Measurements from ENCODE around the gene ZNF217. TPM values are rescaled to one million over a fixed set of nuclear protein-coding genes. Genes with fewer than 3 reads are reported as not detected.

ZNF217 gene
- total and polyA plus RNA-seq, 2 of the 8 experiments (the other 6 are each of a cell fraction or from before 2014, with no cell fraction given) = 15.3 to 87.9 TPM

DNA sequence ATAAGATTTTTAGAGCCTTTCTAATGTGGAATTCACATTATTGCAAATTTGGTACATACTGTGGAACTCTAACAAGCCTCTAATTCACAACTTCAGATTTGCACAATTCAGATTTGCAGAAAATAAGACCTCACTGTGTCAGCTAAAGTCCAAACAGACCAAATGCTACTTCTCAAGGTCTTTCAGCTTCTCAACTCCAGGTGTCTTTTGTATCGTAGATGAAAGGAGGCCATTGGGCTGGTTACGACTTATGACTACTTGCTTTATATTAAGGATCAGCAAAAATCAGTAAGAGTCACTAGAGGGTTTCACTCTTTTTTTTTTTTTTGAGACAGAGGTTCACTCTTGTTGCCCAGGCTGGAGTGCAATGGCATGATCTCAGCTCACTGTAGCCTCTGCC, 37.8 kb downstream of the ZNF217 start:
- no peak for FAIRE-seq
- no peaks in the 10 kb centered on the region for H3K4me1 ChIP-seq (replicated peaks in 1 of 4; ENCODE audit: control insufficient read depth in 3 of 4, insufficient read depth in 4 of 4, low read length in 3 of 4)

More for the DNA sequence above, 37.8 kb downstream of the ZNF217 start:
- H3K27me3 ChIP-seq (replicated peaks in 1 of 4; ENCODE audit: control insufficient read depth in 3 of 4, extremely low read depth in 1 of 4, insufficient read depth in 3 of 4, low read length in 3 of 4) = no peaks in the 10 kb centered on the region
- H3K27ac ChIP-seq (ENCODE audit: low read depth, low read length) = no peak overlapping the region
- H2BK12ac ChIP-seq (ENCODE audit: low read depth, low read length) = no peak overlapping the region
- no peaks in the 10 kb centered on the region for H3K36me3 ChIP-seq (ENCODE audit: control insufficient read depth in 2 of 4, insufficient read depth in 4 of 4, low read length in 3 of 4)
- H3K79me1 ChIP-seq (ENCODE audit: low read depth, low read length) = no peaks in the 10 kb centered on the region
- H3K23ac ChIP-seq (ENCODE audit: insufficient read length) = no peak overlapping the region
- CTCF ChIA-PET (ENCODE audit: partially characterized antibody) = no interaction called here
- 97% methylated on average over 2 of the region's 2 CpGs; no CpG with 5 or more reads in 1 of the 2 experiments for WGBS, 2 experiments (ENCODE audit: extremely low coverage in 1 of 2, insufficient coverage in 1 of 2, insufficient read length in 1 of 2, insufficient replicate concordance in 2 of 2, low coverage in 1 of 2, low lambda C conversion rate in 2 of 2, missing lambda C conversion rate in 1 of 2)
- no peaks in the 10 kb centered on the region for H4K20me1 ChIP-seq (replicated peaks in 1 of 2; ENCODE audit: control insufficient read depth in 1 of 2, insufficient read depth in 2 of 2, low read length in 2 of 2)
- no peak overlapping the region for H4K91ac ChIP-seq (replicated peaks; ENCODE audit: insufficient read length, low read length)
- no peak overlapping the region for H3K4ac ChIP-seq (replicated peaks; ENCODE audit: insufficient read length, low read depth, low read length)
- no peak overlapping the region for H2BK120ac ChIP-seq (replicated peaks; ENCODE audit: low read depth, low read length)
- no peak overlapping the region for H2AK5ac ChIP-seq (ENCODE audit: low read depth, low read length)
- no peak overlapping the region for H2BK20ac ChIP-seq (ENCODE audit: low read length)
- POLR2A ChIA-PET (ENCODE audit: partially characterized antibody) = interaction anchor here (0.6 kb wide), 1 partner anchor 33 kb away, joined by 3 read pairs; no protein-coding TSS in a partner anchor
- H3K23me2 ChIP-seq (ENCODE audit: low read depth, low read length) = no peaks in the 10 kb centered on the region; the same call in 1 of the 2 replicates
- no peak overlapping the region for H3K9ac ChIP-seq (replicated peaks in 1 of 4; ENCODE audit: extremely low read depth in 1 of 4, low read depth in 3 of 4, low read length in 3 of 4)
- H4K5ac ChIP-seq (ENCODE audit: insufficient read length, low read depth, low read length) = no peak overlapping the region
- H3K56ac ChIP-seq (replicated peaks; ENCODE audit: insufficient read length, low read depth, low read length) = no peak overlapping the region
- no peak overlapping the region for H2BK5ac ChIP-seq (ENCODE audit: low read depth, low read length)
- no peak for DNase-seq (ENCODE audit: low read depth in 1 of 2, low spot score in 2 of 2)
- H3K18ac ChIP-seq (ENCODE audit: extremely low read depth, low read length) = no peak overlapping the region
- H3K9me3 ChIP-seq (ENCODE audit: insufficient read depth in 2 of 2, low read depth in 1 of 2, low read length in 1 of 2) = no peaks in the 10 kb centered on the region
- no peak overlapping the region for H3K4me3 ChIP-seq (ENCODE audit: extremely low read depth in 1 of 4, insufficient read depth in 2 of 4, low read depth in 3 of 4, low read length in 4 of 4)
- H4K8ac ChIP-seq (ENCODE audit: extremely low read depth, insufficient read depth, low read length) = no peak overlapping the region
- H3K14ac ChIP-seq (ENCODE audit: insufficient read length) = no peak overlapping the region
- H3K79me2 ChIP-seq (ENCODE audit: control insufficient read depth in 1 of 2, insufficient read depth in 2 of 2, low read length in 2 of 2) = no peaks in the 10 kb centered on the region
- no peak overlapping the region for H3K4me2 ChIP-seq (ENCODE audit: insufficient read depth in 1 of 2, low read depth in 2 of 2, low read length in 2 of 2)
- H2AFZ ChIP-seq (ENCODE audit: low read length) = no peak overlapping the region
- H2BK15ac ChIP-seq (ENCODE audit: low read length) = no peak overlapping the region

All from H1 (cell line).